ENCODE data around the gene CSF2. TPM values are rescaled to one million over a fixed set of nuclear protein-coding genes. Genes with fewer than 3 reads are reported as not detected.

CSF2 gene
- total RNA-seq, 2 donors from 2014 or later, result not detected

DNA sequence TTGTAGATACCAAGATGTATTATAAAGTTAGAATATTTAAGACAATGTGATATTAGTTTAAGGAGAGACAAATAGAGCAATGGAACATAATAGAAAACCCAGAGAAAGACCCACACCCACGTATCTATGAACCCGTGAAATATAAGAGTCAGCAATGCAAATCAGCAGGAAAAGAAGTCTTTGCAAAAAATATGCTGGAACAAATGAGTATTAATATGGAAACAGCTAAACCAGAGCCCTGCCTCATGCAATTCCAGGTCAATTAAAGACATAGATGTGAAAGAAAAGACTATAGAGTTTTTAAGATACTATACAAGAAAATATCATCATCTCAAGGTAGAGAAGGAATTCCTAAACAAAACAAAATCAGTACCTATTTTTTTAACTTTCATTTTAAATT lies 36.2 kb upstream of the CSF2 start:
- peaks cover 2% of the 10 kb centered on the region for H3K9me3 ChIP-seq
- no peaks in the 10 kb centered on the region for H3K4me1 ChIP-seq (ENCODE audit: control insufficient read depth in 1 of 2, low read depth in 2 of 2)
- DNase-seq (ENCODE audit: low spot score), result no peak
- no peaks in the 10 kb centered on the region for H3K36me3 ChIP-seq
- H3K4me3 ChIP-seq, result no peak overlapping the region
- TF ChIP-seq, protein P1, sequence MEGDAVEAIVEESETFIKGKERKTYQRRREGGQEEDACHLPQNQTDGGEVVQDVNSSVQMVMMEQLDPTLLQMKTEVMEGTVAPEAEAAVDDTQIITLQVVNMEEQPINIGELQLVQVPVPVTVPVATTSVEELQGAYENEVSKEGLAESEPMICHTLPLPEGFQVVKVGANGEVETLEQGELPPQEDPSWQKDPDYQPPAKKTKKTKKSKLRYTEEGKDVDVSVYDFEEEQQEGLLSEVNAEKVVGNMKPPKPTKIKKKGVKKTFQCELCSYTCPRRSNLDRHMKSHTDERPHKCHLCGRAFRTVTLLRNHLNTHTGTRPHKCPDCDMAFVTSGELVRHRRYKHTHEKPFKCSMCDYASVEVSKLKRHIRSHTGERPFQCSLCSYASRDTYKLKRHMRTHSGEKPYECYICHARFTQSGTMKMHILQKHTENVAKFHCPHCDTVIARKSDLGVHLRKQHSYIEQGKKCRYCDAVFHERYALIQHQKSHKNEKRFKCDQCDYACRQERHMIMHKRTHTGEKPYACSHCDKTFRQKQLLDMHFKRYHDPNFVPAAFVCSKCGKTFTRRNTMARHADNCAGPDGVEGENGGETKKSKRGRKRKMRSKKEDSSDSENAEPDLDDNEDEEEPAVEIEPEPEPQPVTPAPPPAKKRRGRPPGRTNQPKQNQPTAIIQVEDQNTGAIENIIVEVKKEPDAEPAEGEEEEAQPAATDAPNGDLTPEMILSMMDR (IDR thresholded peaks at IDR 0.05), result no peak
- H3K27ac ChIP-seq, result no peak overlapping the region
- no peak for ATAC-seq (ENCODE audit: insufficient number of reproducible peaks, low FRiP score, low read depth)
- no peaks in the 10 kb centered on the region for H3K27me3 ChIP-seq (replicated peaks; ENCODE audit: insufficient read depth)

DNA sequence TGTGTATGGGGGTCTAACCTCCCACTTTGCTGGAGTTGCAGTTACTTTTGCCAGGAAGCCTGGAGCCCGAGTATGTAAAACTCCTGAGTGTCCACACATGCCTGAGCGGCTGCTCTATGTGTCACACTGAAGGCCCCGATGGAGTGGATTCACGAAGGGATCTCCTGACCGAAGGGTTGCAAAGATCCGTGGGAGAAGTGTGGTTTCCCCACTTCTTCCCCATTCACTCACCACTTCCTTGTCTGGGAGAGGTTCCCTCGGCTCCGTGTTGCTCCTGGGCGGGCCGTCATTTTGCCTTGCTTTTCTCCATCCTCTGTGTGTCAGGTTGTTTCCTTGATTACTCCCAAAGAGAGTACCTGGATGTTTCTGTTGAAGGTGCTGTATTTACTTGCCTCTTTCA lies 29.4 kb upstream of the CSF2 start:
- Histone ChIP-seq H3K9me3 (no peaks in the 10 kb centered on the region), H3K27me3 (replicated peaks; ENCODE audit: insufficient read depth) (no peaks in the 10 kb centered on the region), H3K27ac (no peak overlapping the region), H3K36me3 (no peaks in the 10 kb centered on the region), H3K4me3 (no peak overlapping the region), H3K4me1 (ENCODE audit: control insufficient read depth in 1 of 2, low read depth in 2 of 2) (no peaks in the 10 kb centered on the region)
- ATAC-seq (ENCODE audit: insufficient number of reproducible peaks, low FRiP score, low read depth), result no peak
- TF ChIP-seq, protein P1 (IDR thresholded peaks at IDR 0.05), result no peak
- DNase-seq (ENCODE audit: low spot score), result no peak

DNA sequence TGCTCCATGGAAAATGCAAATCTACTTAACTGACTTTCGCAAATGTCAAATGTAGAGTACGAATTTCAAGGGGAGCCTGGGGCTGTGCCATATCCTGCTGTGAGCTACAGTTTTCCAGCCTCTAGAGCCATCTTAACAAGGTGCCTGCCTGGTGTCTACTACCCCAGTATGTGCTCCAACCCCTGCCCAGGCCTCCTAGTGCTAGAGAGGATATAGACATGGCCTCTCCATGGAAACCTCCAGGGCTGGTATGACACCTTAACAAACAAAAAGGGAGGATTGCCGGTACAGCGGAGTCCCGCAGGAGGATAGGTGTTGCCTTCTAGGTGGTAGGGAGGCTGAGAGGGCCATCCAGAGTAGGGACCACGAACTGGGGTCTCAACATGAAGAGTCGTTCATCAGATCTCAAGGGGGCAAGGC lies 26.7 kb upstream of the CSF2 start:
- Histone ChIP-seq H3K4me1 (ENCODE audit: control insufficient read depth in 1 of 2, low read depth in 2 of 2) (no peaks in the 10 kb centered on the region), H3K9me3 (no peaks in the 10 kb centered on the region), H3K4me3 (no peak overlapping the region), H3K27ac (no peak overlapping the region), H3K36me3 (no peaks in the 10 kb centered on the region), H3K27me3 (replicated peaks; ENCODE audit: insufficient read depth) (no peaks in the 10 kb centered on the region)
- DNase-seq (ENCODE audit: low spot score), result no peak
- TF ChIP-seq, protein P1 (IDR thresholded peaks at IDR 0.05), result no peak
- ATAC-seq (ENCODE audit: insufficient number of reproducible peaks, low FRiP score, low read depth), result no peak

DNA sequence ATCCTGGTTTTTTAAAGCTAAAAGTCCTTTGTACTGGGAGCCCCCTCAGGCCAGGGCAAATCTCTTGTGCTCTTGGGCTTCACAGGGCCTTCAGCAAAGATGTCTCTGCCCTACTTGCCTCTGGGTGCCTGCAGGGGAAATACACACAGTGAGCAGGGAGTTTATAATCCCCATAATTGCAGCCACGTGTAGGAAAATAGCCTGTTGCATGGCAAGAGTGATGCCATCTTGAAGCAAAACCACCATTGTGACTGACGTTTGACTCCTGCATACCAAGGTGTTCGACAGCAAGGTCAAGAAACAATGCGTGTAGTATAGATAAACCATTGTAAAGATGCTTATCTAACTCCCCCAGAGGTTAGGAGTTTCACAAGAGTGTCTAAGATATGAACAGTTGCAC lies 24.5 kb upstream of the CSF2 start:
- Histone ChIP-seq H3K4me3 (no peak overlapping the region), H3K27ac (no peak overlapping the region), H3K27me3 (replicated peaks; ENCODE audit: insufficient read depth) (no peaks in the 10 kb centered on the region), H3K36me3 (no peaks in the 10 kb centered on the region), H3K4me1 (ENCODE audit: control insufficient read depth in 1 of 2, low read depth in 2 of 2) (no peaks in the 10 kb centered on the region), H3K9me3 (no peaks in the 10 kb centered on the region)
- ATAC-seq (ENCODE audit: insufficient number of reproducible peaks, low FRiP score, low read depth) (no peak), DNase-seq (ENCODE audit: low spot score) (no peak)
- TF ChIP-seq, protein P1 (IDR thresholded peaks at IDR 0.05), result no peak

DNA sequence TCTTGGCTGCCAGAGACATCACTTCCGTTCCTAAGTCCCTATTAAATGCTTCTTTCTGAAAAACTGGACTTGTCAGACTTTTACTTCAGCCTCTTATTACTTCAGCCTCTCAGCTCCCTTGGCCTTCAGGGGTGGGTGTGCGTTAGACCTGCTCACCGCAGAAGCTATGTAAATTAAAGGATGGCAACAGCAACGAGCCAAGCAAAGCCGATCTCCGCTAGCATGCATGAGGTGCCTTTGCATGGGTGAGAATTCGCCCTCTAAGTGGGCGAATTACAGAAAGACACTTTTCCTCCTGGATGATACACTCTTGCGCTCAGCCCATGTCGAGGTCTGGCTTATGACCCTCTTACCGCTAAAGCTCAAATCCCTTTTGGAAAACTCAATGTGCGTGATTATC lies 24.0 kb upstream of the CSF2 start:
- no peaks in the 10 kb centered on the region for H3K4me1 ChIP-seq (ENCODE audit: control insufficient read depth in 1 of 2, low read depth in 2 of 2)
- H3K27me3 ChIP-seq (replicated peaks; ENCODE audit: insufficient read depth), result no peaks in the 10 kb centered on the region
- ATAC-seq (ENCODE audit: insufficient number of reproducible peaks, low FRiP score, low read depth) (no peak), DNase-seq (ENCODE audit: low spot score) (no peak)
- TF ChIP-seq, protein P1 (IDR thresholded peaks at IDR 0.05), result no peak
- H3K27ac ChIP-seq, result no peak overlapping the region
- H3K9me3 ChIP-seq, result no peaks in the 10 kb centered on the region
- no peak overlapping the region for H3K4me3 ChIP-seq
- no peaks in the 10 kb centered on the region for H3K36me3 ChIP-seq
